ENCODE measurements around the gene MYOD1. TPM values are rescaled to one million over a fixed set of nuclear protein-coding genes. Genes with fewer than 3 reads are reported as not detected.

The MYOD1 gene
- total and polyA plus RNA-seq, 9 of the 15 experiments (the other 6 are each of a cell fraction or from before 2014, with no cell fraction given) = not detected

- TF ChIP-seq ZBTB33 (CRISPR knock-in tag; IDR thresholded peaks at IDR 0.05) = peak; percentile 17; the same call in 1 of the 2 replicates
- no peak for TF ChIP-seq RBM22 (IDR thresholded peaks at IDR 0.05; ENCODE audit: low read depth, low read length, poor library complexity, severe bottlenecking)
- no peak for TF ChIP-seq MAFG (tag; conservative IDR thresholded peaks at IDR 0.05)
These were observed 796 bp downstream of the MYOD1 start (continued) for GRCh38 chr11:17719938-17720795.

- Histone ChIP-seq H3K27ac (ENCODE audit: extremely low read depth, low read depth, low read length) (no peak overlapping the region), H3K4me1 (replicated peaks in 1 of 2; ENCODE audit: control insufficient read depth in 2 of 2, insufficient read depth in 2 of 2, low read length in 2 of 2) (peaks cover 0 to 10% of the 10 kb centered on the region in 2 experiments; a peak in 2 of 5 replicates), H4K20me1 (replicated peaks; ENCODE audit: control insufficient read depth, insufficient read depth, low read length) (no peaks in the 10 kb centered on the region; the same call in 1 of the 2 replicates), H2AFZ (ENCODE audit: low read depth, low read length) (no peak overlapping the region), H3K79me2 (ENCODE audit: control insufficient read depth, insufficient read depth, low read length) (no peaks in the 10 kb centered on the region), H3K27me3 (ENCODE audit: control insufficient read depth in 2 of 2, insufficient read depth in 2 of 2, low read length in 2 of 2) (peaks cover 0 to 30% of the 10 kb centered on the region in 2 experiments; a peak in 2 of 5 replicates), H3K4me3 (no peak overlapping the region), H3K4me2 (ENCODE audit: insufficient read depth, low read length) (no peak overlapping the region), H3K9me3 (replicated peaks; ENCODE audit: control insufficient read depth, insufficient read depth, low read depth, low read length) (no peaks in the 10 kb centered on the region), H3K9me1 (ENCODE audit: control insufficient read depth, insufficient read depth, low read length) (no peaks in the 10 kb centered on the region), H3K36me3 (ENCODE audit: control insufficient read depth, insufficient read depth, low read length) (no peaks in the 10 kb centered on the region), H3K9ac (ENCODE audit: insufficient read depth in 1 of 2, low read depth in 2 of 2, low read length in 2 of 2) (no peak overlapping the region)
- FAIRE-seq = no peak
- intact Hi-C loops (cut with micrococcal nuclease) (no loop called here), in situ Hi-C loops (cut with MboI) (loop anchor here (10.0 kb wide), 1 partner anchor 116 kb away; no protein-coding TSS in a partner anchor)
- no peak for ATAC-seq
- POLR2A ChIA-PET = no interaction called here
- 36% methylated on average over 23 of the region's 24 CpGs for WGBS (ENCODE audit: insufficient coverage, low coverage, missing lambda C conversion rate)
- BruUV-seq (replicated peaks) = no TSS peak
- DNase-seq (ENCODE audit: extremely low read depth in 1 of 4, low spot score in 3 of 4) = no peak
- CTCF ChIA-PET (ENCODE audit: low intra/inter-chr PET ratio) = no interaction called here
- TF ChIP-seq ZNF717 (CRISPR knock-in tag; IDR thresholded peaks at IDR 0.05) (no peak), ARID2 (IDR thresholded peaks at IDR 0.05) (no peak), HMG20B (CRISPR knock-in tag; IDR thresholded peaks at IDR 0.05) (no peak), BRD9 (IDR thresholded peaks at IDR 0.05; ENCODE audit: low read depth, partially characterized antibody) (no peak), NKRF (IDR thresholded peaks at IDR 0.05; ENCODE audit: borderline replicate concordance) (no peak), ZNF644 (tag; IDR thresholded peaks at IDR 0.05; ENCODE audit: low read depth) (no peak), ZNF740 (CRISPR knock-in tag; IDR thresholded peaks at IDR 0.05) (no peak), ZNF740 (tag; IDR thresholded peaks at IDR 0.05) (no peak), HNRNPLL (IDR thresholded peaks at IDR 0.05; ENCODE audit: low read depth, low read length, poor library complexity, severe bottlenecking) (no peak), PHB2 (IDR thresholded peaks at IDR 0.05; ENCODE audit: low read depth) (no peak), NRF1 (conservative IDR thresholded peaks at IDR 0.05 in 1 of 2, IDR thresholded peaks at IDR 0.05 in 1 of 2) (no peak), POLR2A (conservative IDR thresholded peaks at IDR 0.05) (no peak), HLTF (IDR thresholded peaks at IDR 0.05) (no peak), FOXM1 (IDR thresholded peaks at IDR 0.05; ENCODE audit: low read depth) (no peak), FOXM1 (CRISPR knock-in tag; IDR thresholded peaks at IDR 0.05; ENCODE audit: low read depth) (no peak)
These were observed 1.4 kb downstream of the MYOD1 start for GRCh38 chr11:17720796-17721171.
